ENCODE results near the gene EFEMP1. TPM values are rescaled to one million over a fixed set of nuclear protein-coding genes. Genes with fewer than 3 reads are reported as not detected.

EFEMP1 gene
- total and polyA plus RNA-seq, 11 donors: 11.3 to 201 (median 34.4) TPM

GRCh38 chr2:55903727-55904126 lies 19.9 kb downstream of the EFEMP1 start:
- no peak for DNase-seq
- no peak overlapping the region for H3K4me3 ChIP-seq
- H3K27me3 ChIP-seq: peaks cover 0 to 2% (median 0%) of the 10 kb centered on the region in 9 donors
- WGBS, 4 donors: 80 to 88% (median 85%) methylated on average over 2 of the region's 2 CpGs
- H3K4me1 ChIP-seq: peaks cover 0 to 7% (median 0%) of the 10 kb centered on the region in 12 donors
- ATAC-seq: no peak
- H3K27ac ChIP-seq: no peak overlapping the region
- intact Hi-C loops (cut with DNase I): no loop called here
- peaks cover 0 to 19% (median 3%) of the 10 kb centered on the region in 12 donors for H3K9me3 ChIP-seq
- no peaks in the 10 kb centered on the region for H3K36me3 ChIP-seq
- TF ChIP-seq, protein P1, sequence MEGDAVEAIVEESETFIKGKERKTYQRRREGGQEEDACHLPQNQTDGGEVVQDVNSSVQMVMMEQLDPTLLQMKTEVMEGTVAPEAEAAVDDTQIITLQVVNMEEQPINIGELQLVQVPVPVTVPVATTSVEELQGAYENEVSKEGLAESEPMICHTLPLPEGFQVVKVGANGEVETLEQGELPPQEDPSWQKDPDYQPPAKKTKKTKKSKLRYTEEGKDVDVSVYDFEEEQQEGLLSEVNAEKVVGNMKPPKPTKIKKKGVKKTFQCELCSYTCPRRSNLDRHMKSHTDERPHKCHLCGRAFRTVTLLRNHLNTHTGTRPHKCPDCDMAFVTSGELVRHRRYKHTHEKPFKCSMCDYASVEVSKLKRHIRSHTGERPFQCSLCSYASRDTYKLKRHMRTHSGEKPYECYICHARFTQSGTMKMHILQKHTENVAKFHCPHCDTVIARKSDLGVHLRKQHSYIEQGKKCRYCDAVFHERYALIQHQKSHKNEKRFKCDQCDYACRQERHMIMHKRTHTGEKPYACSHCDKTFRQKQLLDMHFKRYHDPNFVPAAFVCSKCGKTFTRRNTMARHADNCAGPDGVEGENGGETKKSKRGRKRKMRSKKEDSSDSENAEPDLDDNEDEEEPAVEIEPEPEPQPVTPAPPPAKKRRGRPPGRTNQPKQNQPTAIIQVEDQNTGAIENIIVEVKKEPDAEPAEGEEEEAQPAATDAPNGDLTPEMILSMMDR (IDR thresholded peaks at IDR 0.05): no peak
- TF ChIP-seq POLR2A (IDR thresholded peaks at IDR 0.05): no peak

DNA sequence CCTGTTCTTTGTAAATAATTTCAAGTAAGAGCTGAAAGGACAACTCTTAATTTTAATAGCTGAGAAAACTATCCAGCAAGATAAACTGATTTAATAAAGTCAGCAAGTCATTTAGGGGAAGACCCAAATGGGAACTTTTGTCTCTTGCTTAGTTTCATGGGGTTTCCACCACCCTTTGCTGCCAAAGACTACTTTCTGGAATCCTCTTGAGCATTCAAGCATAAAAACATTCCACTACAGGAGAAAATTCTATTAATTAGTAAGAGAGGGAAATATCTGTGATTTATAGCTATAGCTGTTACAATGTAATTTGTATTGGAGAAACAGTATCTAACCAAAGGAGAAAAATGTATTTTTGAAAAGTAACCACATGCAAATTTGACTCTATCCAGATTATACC lies 20.6 kb downstream of the EFEMP1 start:
- DNase-seq: no peak
- H3K4me3 ChIP-seq: no peak overlapping the region
- TF ChIP-seq, protein P1 (IDR thresholded peaks at IDR 0.05): no peak
- TF ChIP-seq POLR2A (IDR thresholded peaks at IDR 0.05): no peak
- H3K9me3 ChIP-seq: peaks cover 0 to 19% (median 3%) of the 10 kb centered on the region in 12 donors
- H3K36me3 ChIP-seq: no peaks in the 10 kb centered on the region
- H3K4me1 ChIP-seq: peaks cover 0 to 7% (median 0%) of the 10 kb centered on the region in 12 donors
- H3K27ac ChIP-seq: no peak overlapping the region
- ATAC-seq: no peak
- intact Hi-C loops (cut with DNase I): no loop called here
- no peaks in the 10 kb centered on the region for H3K27me3 ChIP-seq

- TF ChIP-seq, protein P1 (IDR thresholded peaks at IDR 0.05): no peak
- TF ChIP-seq POLR2A (IDR thresholded peaks at IDR 0.05): no peak
- DNase-seq (no peak), ATAC-seq (no peak)
- H3K27ac ChIP-seq: no peak overlapping the region
- no peaks in the 10 kb centered on the region for H3K36me3 ChIP-seq
- no peak overlapping the region for H3K4me3 ChIP-seq
- peaks cover 0 to 19% (median 3%) of the 10 kb centered on the region in 12 donors for H3K9me3 ChIP-seq
- peaks cover 0 to 7% (median 0%) of the 10 kb centered on the region in 12 donors for H3K4me1 ChIP-seq
- 67 to 71% (median 70%) methylated on average over 3 of the region's 3 CpGs for WGBS, 4 donors
- intact Hi-C loops (cut with DNase I): no loop called here
- H3K27me3 ChIP-seq: no peaks in the 10 kb centered on the region
Observed at GRCh38 chr2:55902429-55902828, 21.2 kb downstream of the EFEMP1 start.

DNA sequence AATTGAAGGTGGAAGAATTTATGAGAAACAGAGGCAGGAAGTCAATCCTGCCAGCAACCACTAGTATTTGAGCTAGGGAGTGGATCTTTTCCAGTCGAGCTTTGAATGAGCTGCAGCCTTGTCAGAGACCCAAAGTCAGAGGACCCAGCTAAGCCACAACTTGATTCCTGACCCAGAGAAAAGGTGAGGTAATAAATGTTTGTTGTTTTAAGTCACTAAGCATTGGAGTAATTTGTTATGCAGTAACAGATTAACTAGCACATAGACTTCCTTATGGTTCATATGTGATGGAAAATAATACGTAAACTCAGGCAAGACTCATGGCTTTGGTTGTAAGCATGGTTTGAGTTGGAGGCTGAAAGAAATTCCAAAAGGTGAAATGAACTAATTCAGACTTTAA lies 21.6 kb downstream of the EFEMP1 start:
- DNase-seq (no peak), ATAC-seq (no peak)
- TF ChIP-seq, protein P1 (IDR thresholded peaks at IDR 0.05): no peak
- TF ChIP-seq POLR2A (IDR thresholded peaks at IDR 0.05): no peak
- Histone ChIP-seq H3K27me3 (no peaks in the 10 kb centered on the region), H3K27ac (no peak overlapping the region), H3K36me3 (no peaks in the 10 kb centered on the region), H3K4me3 (no peak overlapping the region), H3K9me3 (peaks cover 0 to 19% (median 3%) of the 10 kb centered on the region in 12 donors), H3K4me1 (peaks cover 0 to 7% (median 0%) of the 10 kb centered on the region in 12 donors)
- WGBS, 4 donors: 66 to 77% (median 72%) methylated on average over 2 of the region's 2 CpGs
- intact Hi-C loops (cut with DNase I): no loop called here

All from heart left ventricle (tissue), 16 donors.